NB4 (cell line): ENCODE measurements around the gene ARHGAP23.
"Not testable (repeated sequence)": the region's sequence is repeated elsewhere in the genome, so short reads cannot be mapped to it uniquely, and the experiment has no call there.

Source experiments
- CTCF ChIP-seq: IDR thresholded peaks from one replicate; pipeline ENCODE4 v1.5.1; 2012; ENCODE audit warnings: low read depth, low read length
- POLR2A ChIP-seq: IDR thresholded peaks from 2 replicates; pipeline ENCODE4 v1.6.1; 2011; ENCODE audit warnings: mild to moderate bottlenecking; ENCODE audit not compliant: insufficient read length; ENCODE audit errors: extremely low read depth
- TF ChIP-seq, protein P1 (sequence below): IDR thresholded peaks from 2 replicates; pipeline ENCODE4 v1.6.1; 2011; ENCODE audit warnings: low read depth, low read length

- not testable (repeated sequence) for TF ChIP-seq CTCF, POLR2A
- TF ChIP-seq, protein P1, sequence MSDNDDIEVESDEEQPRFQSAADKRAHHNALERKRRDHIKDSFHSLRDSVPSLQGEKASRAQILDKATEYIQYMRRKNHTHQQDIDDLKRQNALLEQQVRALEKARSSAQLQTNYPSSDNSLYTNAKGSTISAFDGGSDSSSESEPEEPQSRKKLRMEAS, result not testable (repeated sequence)
These were observed 49.7 kb downstream of the ARHGAP23 start for GRCh38 chr17:38477951-38478350.
